ENCODE results near the gene TSPAN5.

DNA sequence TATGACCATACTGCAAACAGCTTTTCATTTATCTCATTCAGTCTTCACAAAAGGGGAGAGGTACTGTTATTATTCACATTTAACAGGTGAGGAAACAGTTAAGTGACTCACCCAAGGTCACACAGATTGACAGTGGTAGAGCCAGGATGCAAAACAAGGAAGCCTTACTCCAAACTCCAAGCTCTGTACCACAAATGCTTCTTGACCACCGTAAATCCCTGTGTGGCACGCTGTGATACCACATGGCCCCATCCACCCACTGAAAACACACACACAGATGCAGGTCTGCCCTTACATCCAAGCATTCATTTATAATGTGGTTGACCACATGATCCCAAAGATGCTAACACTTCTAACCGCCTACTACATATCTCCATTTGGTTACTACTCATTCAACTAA lies 129.5 kb downstream of the TSPAN5 start:
- TF ChIP-seq CTCF (IDR thresholded peaks at IDR 0.05) (no peak), POLR2A (IDR thresholded peaks at IDR 0.05) (no peak)
